UCSD-AML1 (cell line): Measurements from ENCODE around the gene LRRC41.
A peak's percentile ranks its signal among the peaks of the same experiment; 100 is the strongest.
"Not testable (repeated sequence)": the region's sequence is repeated elsewhere in the genome, so short reads cannot be mapped to it uniquely, and the experiment has no call there.

Source experiments
- DNase-seq: peaks from one replicate; lab custom pipeline; 2025; ENCODE audit not compliant: unreplicated experiment; lab: John Stamatoyannopoulos, UW

The LRRC41 gene

GRCh38 chr1:46328182-46328581, 24.8 kb upstream of the LRRC41 start:
- not testable (repeated sequence) for DNase-seq

GRCh38 chr1:46325285-46326076, 22.1 kb upstream of the LRRC41 start:
- DNase-seq = not testable (repeated sequence)

- DNase-seq = not testable (repeated sequence)
These were observed 18.8 kb upstream of the LRRC41 start for GRCh38 chr1:46322191-46322590.

GRCh38 chr1:46319960-46320914, 16.8 kb upstream of the LRRC41 start:
- DNase-seq = not testable (repeated sequence)

- not testable (repeated sequence) for DNase-seq
These were observed 15.9 kb upstream of the LRRC41 start for GRCh38 chr1:46319301-46319700.

GRCh38 chr1:46317323-46317722, 13.9 kb upstream of the LRRC41 start:
- no peak for DNase-seq

GRCh38 chr1:46315669-46316403, 12.4 kb upstream of the LRRC41 start:
- DNase-seq = no peak

- DNase-seq = no peak
These were observed 6.9 kb upstream of the LRRC41 start for GRCh38 chr1:46310321-46310720.

- DNase-seq = no peak
These were observed 6.2 kb upstream of the LRRC41 start for GRCh38 chr1:46309401-46310159.

GRCh38 chr1:46306159-46306530, 2.7 kb upstream of the LRRC41 start:
- no peak for DNase-seq

- DNase-seq = no peak
These were observed 483 bp upstream of the LRRC41 start for GRCh38 chr1:46303872-46304326.

- peak; percentile 68 for DNase-seq
These were observed 777 bp downstream of the LRRC41 start for GRCh38 chr1:46302641-46303037.

GRCh38 chr1:46301808-46302640, 1.4 kb downstream of the LRRC41 start:
- peak; percentile 75 for DNase-seq

GRCh38 chr1:46301406-46301807, 2.0 kb downstream of the LRRC41 start:
- DNase-seq = no peak

GRCh38 chr1:46300673-46301405, 2.6 kb downstream of the LRRC41 start:
- peak; percentile 27 for DNase-seq

GRCh38 chr1:46298387-46298786, 5.0 kb downstream of the LRRC41 start:
- DNase-seq = no peak

GRCh38 chr1:46295306-46295705, 8.1 kb downstream of the LRRC41 start:
- no peak for DNase-seq

GRCh38 chr1:46289976-46290375, 13.4 kb downstream of the LRRC41 start:
- no peak for DNase-seq

GRCh38 chr1:46289134-46289494, 14.3 kb downstream of the LRRC41 start:
- DNase-seq = no peak
